Measurements from ENCODE around the gene NOB1. TPM values are rescaled to one million over a fixed set of nuclear protein-coding genes. Genes with fewer than 3 reads are reported as not detected.

The NOB1 gene
- total RNA-seq = 10 to 100 TPM; 29.5 to 42.6 TPM
- 34.6 TPM for polyA plus RNA-seq (ENCODE audit: insufficient read depth, low read depth, low replicate concordance)
- long read RNA-seq, donor 1, transcript NOB1-201 (9 exons, 1,734 nt) = major isoform, 24 of 36 reads
- long read RNA-seq, donor 1, partial matches to known transcripts = 12 of 36 reads
- long read RNA-seq, donor 1, other reads (novel, unspliced or antisense) = 0 of 36 reads
- long read RNA-seq, donor 2, transcript NOB1-201 (9 exons, 1,734 nt) = major isoform, 10 of 11 reads
- long read RNA-seq, donor 2, partial matches to known transcripts = 0 of 11 reads
- long read RNA-seq, donor 2, other reads (novel, unspliced or antisense) = 0 of 11 reads

DNA sequence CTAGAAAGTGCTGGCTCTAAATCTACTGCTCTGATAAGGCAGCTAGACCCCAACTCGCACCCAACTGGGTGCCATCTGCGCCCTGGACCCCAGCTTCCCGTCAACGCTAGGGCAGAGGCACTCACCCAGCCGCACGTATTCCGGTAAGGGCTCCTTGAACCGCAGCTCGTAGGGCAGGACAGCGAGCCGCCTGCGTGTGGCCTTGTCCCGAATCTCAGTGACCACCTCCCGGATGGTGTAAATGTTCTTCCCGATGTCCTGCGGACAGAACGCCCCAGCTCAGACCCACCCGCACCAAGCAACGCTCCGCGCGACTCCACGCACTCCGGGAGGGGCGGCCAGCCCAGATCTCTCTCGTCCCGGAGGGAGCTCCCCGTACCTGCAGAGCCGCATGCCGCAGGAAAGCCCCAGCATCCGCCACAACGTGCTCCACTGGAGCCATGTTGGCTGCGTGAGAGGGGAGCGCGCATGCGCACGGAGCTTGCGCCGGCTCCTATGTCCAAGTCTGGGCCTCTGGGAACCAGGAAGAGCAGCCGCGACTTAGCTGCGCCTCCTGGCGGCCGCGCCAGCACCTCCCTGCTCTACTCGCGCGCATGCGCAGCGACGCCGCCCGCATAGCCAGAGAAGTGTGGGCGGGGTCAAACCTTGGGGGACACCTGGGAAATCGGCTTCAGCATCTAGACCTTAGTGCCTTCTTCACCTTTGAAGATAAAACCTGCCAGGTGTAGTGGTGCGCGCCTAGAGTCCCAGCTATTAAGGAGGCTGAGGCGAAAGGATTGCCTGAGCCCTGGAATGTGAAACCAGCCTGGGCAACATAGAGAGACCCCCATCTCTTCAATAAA lies at the start of gene NOB1:
Gene NOB1, minus strand, starts transcription at position 458 of the 842 bp plus-strand sequence. Its CDS starts 16 bp downstream, at position 442.
- Histone ChIP-seq H3K4me3 (peak within 1 kb of the TSS; percentile 74 to 97), H3K27ac (peak within 1 kb of the TSS; percentile 44 to 62), H3K9me3 (no peaks in the 10 kb centered on the region), H3K4me1 (peaks cover 14% of the 10 kb centered on the region), H3K36me3 (ENCODE audit: low read depth, missing control alignments) (no peaks in the 10 kb centered on the region), H3K27me3 (no peaks in the 10 kb centered on the region)
- DNase-seq = peak; percentile 97
- no peak for TF ChIP-seq POLR2A (IDR thresholded peaks at IDR 0.05)
- peak; percentile 93 to 100 (median 99) for TF ChIP-seq CTCF (IDR thresholded peaks at IDR 0.05)
- WGBS, 2 donors = 1 to 2% methylated on average over 11 to 37 of the region's 58 CpGs
- intact Hi-C loops (cut with DNase I; ENCODE audit: low total_unique reads) = loop anchor here (10.0 kb wide), 1 partner anchor 360 kb away; no protein-coding TSS in a partner anchor

DNA sequence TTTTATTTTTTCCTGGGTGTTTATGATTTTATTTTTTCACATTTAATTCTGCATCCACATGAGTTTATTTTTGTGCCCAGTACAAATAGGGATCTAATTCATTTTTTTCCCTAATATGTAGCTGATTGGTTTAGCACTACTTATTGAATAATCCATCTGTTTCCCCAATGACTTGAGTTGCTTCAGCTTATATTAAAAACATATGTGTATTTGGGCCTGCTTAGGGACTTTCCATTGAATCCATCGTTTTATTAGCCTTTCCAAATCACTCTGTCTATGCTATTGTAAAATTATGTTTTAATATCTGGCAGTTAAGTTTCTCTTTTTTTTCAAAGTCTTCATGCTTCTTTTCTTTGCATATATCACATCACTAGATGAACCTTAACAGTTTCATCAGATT lies 49.6 kb upstream of the NOB1 start:
- intact Hi-C loops (cut with DNase I; ENCODE audit: low total_unique reads) = no loop called here
- DNase-seq = no peak
- H3K9me3 ChIP-seq = no peaks in the 10 kb centered on the region
- H3K36me3 ChIP-seq (ENCODE audit: low read depth, missing control alignments) = no peaks in the 10 kb centered on the region
- no peak overlapping the region for H3K4me3 ChIP-seq
- no peaks in the 10 kb centered on the region for H3K27me3 ChIP-seq
- no peak overlapping the region for H3K27ac ChIP-seq
- 70 to 75% methylated on average over 1 of the region's 1 CpG for WGBS, 2 donors
- no peaks in the 10 kb centered on the region for H3K4me1 ChIP-seq
- TF ChIP-seq CTCF (IDR thresholded peaks at IDR 0.05) = no peak
- no peak for TF ChIP-seq POLR2A (IDR thresholded peaks at IDR 0.05)

DNA sequence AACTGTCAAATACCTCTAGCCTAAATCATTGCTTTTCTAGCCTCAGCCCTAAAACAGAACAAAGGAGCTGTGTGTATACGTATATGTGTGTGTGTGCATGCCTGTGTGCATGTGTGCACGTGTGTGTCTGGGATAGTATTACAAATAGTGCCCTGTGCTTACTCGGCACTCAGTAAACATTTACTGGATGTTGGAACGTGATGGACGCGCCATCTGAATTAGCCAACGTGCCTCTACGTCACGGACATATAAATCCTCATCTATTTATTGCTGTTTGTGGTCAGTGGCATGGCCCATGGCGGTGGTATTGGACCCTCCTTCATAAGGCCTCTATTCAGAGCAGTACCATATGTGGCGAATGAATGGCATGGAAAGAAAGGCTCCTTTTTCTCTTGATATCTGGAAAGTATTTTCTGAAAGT lies 44.9 kb upstream of the NOB1 start:
- H3K27ac ChIP-seq = no peak overlapping the region
- no peak overlapping the region for H3K4me3 ChIP-seq
- H3K9me3 ChIP-seq = no peaks in the 10 kb centered on the region
- intact Hi-C loops (cut with DNase I; ENCODE audit: low total_unique reads) = loop anchor here (5.0 kb wide), 1 partner anchor 138 kb away; no protein-coding TSS in a partner anchor
- WGBS, 2 donors = 82 to 89% methylated on average over 11 of the region's 11 CpGs
- no peaks in the 10 kb centered on the region for H3K27me3 ChIP-seq
- DNase-seq = no peak
- no peaks in the 10 kb centered on the region for H3K36me3 ChIP-seq (ENCODE audit: low read depth, missing control alignments)
- TF ChIP-seq CTCF (IDR thresholded peaks at IDR 0.05) = no peak
- no peak for TF ChIP-seq POLR2A (IDR thresholded peaks at IDR 0.05)
- no peaks in the 10 kb centered on the region for H3K4me1 ChIP-seq

DNA sequence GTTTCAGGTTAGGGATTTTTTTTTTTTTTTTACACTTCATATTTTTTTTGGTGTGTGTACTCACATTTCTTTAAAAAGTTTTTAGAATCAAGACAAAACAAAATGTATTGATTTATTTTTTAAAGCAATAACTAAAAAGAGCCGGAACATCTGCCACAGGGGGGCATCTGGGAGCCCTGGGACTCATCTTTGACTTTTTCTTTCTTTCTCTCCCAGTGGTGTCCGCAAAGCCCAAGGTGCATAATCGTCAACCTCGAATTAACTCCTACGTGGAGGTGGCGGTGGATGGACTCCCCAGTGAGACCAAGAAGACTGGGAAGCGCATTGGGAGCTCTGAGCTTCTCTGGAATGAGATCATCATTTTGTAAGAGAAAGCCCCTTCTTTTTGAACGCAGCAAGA lies 43.7 kb upstream of the NOB1 start:
- H3K4me3 ChIP-seq = no peak overlapping the region
- 53 to 59% methylated on average over 8 of the region's 8 CpGs for WGBS, 2 donors
- H3K36me3 ChIP-seq (ENCODE audit: low read depth, missing control alignments) = no peaks in the 10 kb centered on the region
- H3K9me3 ChIP-seq = no peaks in the 10 kb centered on the region
- DNase-seq = peak; percentile 43
- no peaks in the 10 kb centered on the region for H3K4me1 ChIP-seq
- H3K27me3 ChIP-seq = no peaks in the 10 kb centered on the region
- intact Hi-C loops (cut with DNase I; ENCODE audit: low total_unique reads) = loop anchor here (5.0 kb wide), 1 partner anchor 139 kb away; no protein-coding TSS in a partner anchor
- peak; percentile 24 to 33 (median 33) for TF ChIP-seq CTCF (IDR thresholded peaks at IDR 0.05)
- TF ChIP-seq POLR2A (IDR thresholded peaks at IDR 0.05) = no peak
- H3K27ac ChIP-seq = no peak overlapping the region
